GM23338 (cell line): ENCODE measurements around the gene MYO1E. TPM values are rescaled to one million over a fixed set of nuclear protein-coding genes. Genes with fewer than 3 reads are reported as not detected.

Source experiments
- ATAC-seq: fragments of 200-7000 bp; cut with Tn5 transposase; 3 replicates; pipeline ENCODE4 v1.9.1; 2020
- DNase-seq: peaks from one replicate; pipeline ENCODE4 v3.0.0-alpha.2; 2015; ENCODE audit warnings: low spot score
- H2AFZ ChIP-seq: fragments of 200-600 bp; sonication (generic); 2 replicates; pipeline ENCODE4 v1.8.0; 2016; ENCODE audit warnings: antibody characterized with exemption, mild to moderate bottlenecking, moderate library complexity
- H3F3A ChIP-seq: fragments of 200-600 bp; sonication (generic); replicated peaks from 2 replicates; pipeline ENCODE4 v1.8.0; 2017; ENCODE audit warnings: antibody characterized with exemption, mixed run types, low read depth
- H3K27ac ChIP-seq: fragments of 200-600 bp; sonication (generic); 2 replicates; pipeline ENCODE4 v1.6.1; 2016; ENCODE audit warnings: low read depth
- H3K27me3 ChIP-seq: fragments of 200-600 bp; sonication (generic); 2 replicates; pipeline ENCODE4 v1.8.0; 2016; ENCODE audit warnings: mild to moderate bottlenecking, mixed run types, moderate library complexity; ENCODE audit not compliant: insufficient read depth
- H3K36me3 ChIP-seq: fragments of 200-600 bp; sonication (generic); 2 replicates; pipeline ENCODE4 v1.8.0; 2016; ENCODE audit warnings: mild to moderate bottlenecking; ENCODE audit not compliant: insufficient read depth
- H3K4me1 ChIP-seq: fragments of 200-600 bp; sonication (generic); 2 replicates; pipeline ENCODE4 v1.8.0; 2016; ENCODE audit warnings: mild to moderate bottlenecking, moderate library complexity; ENCODE audit not compliant: insufficient read depth
- H3K4me2 ChIP-seq: fragments of 200-600 bp; sonication (generic); 2 replicates; pipeline ENCODE4 v1.7.1; 2017; ENCODE audit warnings: mixed run types
- H3K4me3 ChIP-seq: fragments of 200-600 bp; sonication (generic); 2 replicates; pipeline ENCODE4 v1.6.1; 2016; ENCODE audit warnings: mixed run types
- H3K79me2 ChIP-seq: fragments of 200-600 bp; sonication (generic); replicated peaks from 2 replicates; pipeline ENCODE4 v1.8.0; 2017; ENCODE audit warnings: mild to moderate bottlenecking; ENCODE audit not compliant: insufficient read depth
- H3K9me2 ChIP-seq: fragments of 200-600 bp; sonication (generic); 2 replicates; pipeline ENCODE4 v1.8.0; 2017; ENCODE audit not compliant: insufficient read depth
- H4K20me1 ChIP-seq: fragments of 200-600 bp; sonication (generic); replicated peaks from 2 replicates; pipeline ENCODE4 v1.8.0; 2017; ENCODE audit warnings: mild to moderate bottlenecking; ENCODE audit not compliant: insufficient read depth
- H3K27ac Mint-ChIP-seq: 2 replicates; pipeline ENCODE4 v1.8.0; 2020; ENCODE audit warnings: inconsistent platforms, mild to moderate bottlenecking, moderate library complexity, mixed read lengths
- H3K27me3 Mint-ChIP-seq: 3 replicates; pipeline ENCODE4 v1.8.0; 2022; ENCODE audit warnings: low read depth, mild to moderate bottlenecking, moderate library complexity, mixed read lengths, inconsistent platforms; ENCODE audit not compliant: insufficient read depth, poor library complexity
- H3K36me3 Mint-ChIP-seq: 3 replicates; pipeline ENCODE4 v1.8.0; 2021; ENCODE audit warnings: low read depth, mild to moderate bottlenecking, inconsistent platforms, moderate library complexity, mixed read lengths
- H3K4me1 Mint-ChIP-seq: 3 replicates; pipeline ENCODE4 v1.8.0; 2020; ENCODE audit warnings: mild to moderate bottlenecking, inconsistent platforms, mixed read lengths
- H3K4me3 Mint-ChIP-seq: 3 replicates; pipeline ENCODE4 v1.8.0; 2021; ENCODE audit warnings: moderate library complexity, mild to moderate bottlenecking, inconsistent platforms, mixed read lengths
- H3K9me3 Mint-ChIP-seq: 3 replicates; pipeline ENCODE4 v1.8.0; 2020; ENCODE audit warnings: moderate library complexity, mild to moderate bottlenecking, inconsistent platforms, mixed read lengths
- CREB1 ChIP-seq: fragments of 250-450 bp; sonication (Bioruptor Pico); IDR thresholded peaks from 2 replicates; pipeline ENCODE4 v1.5.0; 2020; ENCODE audit warnings: low read depth, mild to moderate bottlenecking, moderate library complexity
- EZH2 ChIP-seq: fragments of 200-600 bp; sonication (generic); IDR thresholded peaks from one replicate; pipeline ENCODE4 v1.8.0; 2017; ENCODE audit warnings: antibody characterized with exemption, mild to moderate bottlenecking, low read depth; ENCODE audit not compliant: unreplicated experiment
- EZH2phosphoT487 ChIP-seq: fragments of 200-600 bp; sonication (generic); IDR thresholded peaks from one replicate; pipeline ENCODE4 v1.8.1; 2018; ENCODE audit warnings: antibody characterized with exemption; ENCODE audit not compliant: unreplicated experiment
- JUNB ChIP-seq: IDR thresholded peaks from one replicate; pipeline ENCODE4 v1.6.1; 2016; ENCODE audit warnings: antibody characterized with exemption; ENCODE audit not compliant: unreplicated experiment
- NANOG ChIP-seq: IDR thresholded peaks from 2 replicates; pipeline ENCODE4 v1.6.1; 2016; ENCODE audit warnings: antibody characterized with exemption, borderline replicate concordance
- STAT1 ChIP-seq: IDR thresholded peaks from one replicate; pipeline ENCODE4 v1.6.1; 2016; ENCODE audit warnings: antibody characterized with exemption; ENCODE audit not compliant: unreplicated experiment
- ZNF114 ChIP-seq: fragments of 250-450 bp; sonication (Bioruptor Pico); IDR thresholded peaks from 2 replicates; pipeline ENCODE4 v1.5.0; 2020; ENCODE audit warnings: mild to moderate bottlenecking, moderate library complexity
- ZNF331 ChIP-seq: fragments of 250-450 bp; sonication (Bioruptor Pico); IDR thresholded peaks from 2 replicates; pipeline ENCODE4 v1.5.0; 2020; ENCODE audit warnings: low read depth, mild to moderate bottlenecking, moderate library complexity
- ZNF462 ChIP-seq: fragments of 250-450 bp; sonication (Bioruptor Pico); IDR thresholded peaks from 2 replicates; pipeline ENCODE4 v1.5.0; 2020; ENCODE audit warnings: mild to moderate bottlenecking, moderate library complexity
- polyA plus RNA-seq: library from polyadenylated mRNA; unstranded; fragments of >200 nt; fragmentation: Nextera tagmentation; extraction: Ambion mirVana; gene quantifications from 2 replicates; pipeline ENCODE4 v1.2.1, GENCODE V29; 2016
- total RNA-seq: library from RNA; depleted of rRNA; stranded (reverse); fragments of >200 nt; shearing (Covaris generic); gene quantifications from 2 replicates; pipeline ENCODE4 v1.2.3, GENCODE V29; 2014
- TF ChIP-seq, protein P1 (sequence below): IDR thresholded peaks from 2 replicates; pipeline ENCODE4 v1.6.1; 2016; ENCODE audit warnings: antibody characterized with exemption
- TF ChIP-seq, protein P2 (sequence below): IDR thresholded peaks from one replicate; pipeline ENCODE4 v1.6.1; 2018; ENCODE audit warnings: antibody characterized with exemption; ENCODE audit not compliant: unreplicated experiment

Gene MYO1E
- total and polyA plus RNA-seq, 2 experiments from 2014 or later, result 68.3 to 131 TPM

DNA sequence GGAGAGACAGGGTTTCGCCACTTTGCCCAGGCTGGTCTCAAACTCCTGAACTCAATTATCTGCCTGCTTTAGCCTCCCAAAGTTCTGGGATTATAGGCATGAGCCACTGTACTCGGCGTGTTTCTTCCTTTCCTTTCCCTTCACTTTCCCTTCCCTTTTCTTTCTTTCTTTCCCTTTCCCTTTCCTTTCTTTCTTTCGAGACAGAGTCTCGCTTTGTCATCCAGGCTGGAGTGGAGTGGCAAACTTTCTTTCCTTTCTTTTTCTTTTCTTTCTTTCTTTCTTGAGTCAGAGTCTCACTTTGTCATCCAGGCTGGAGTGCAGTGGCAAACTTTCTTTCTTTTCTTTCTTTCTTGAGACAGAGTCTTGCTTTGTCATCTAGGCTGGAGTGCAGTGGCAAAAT, 183.4 kb downstream of the MYO1E start:
- Mint-ChIP-seq H3K4me3 (no peak overlapping the region), H3K27me3 (peaks cover 7% of the 10 kb centered on the region), H3K4me1 (no peaks in the 10 kb centered on the region), H3K36me3 (peaks cover 48% of the 10 kb centered on the region), H3K9me3 (peaks cover 5% of the 10 kb centered on the region; the same call in 1 of the 3 replicates), H3K27ac (no peak overlapping the region)
- TF ChIP-seq ZNF114 (no peak), EZH2 (no peak)
- Histone ChIP-seq H3F3A (no peaks in the 10 kb centered on the region), H3K4me1 (no peaks in the 10 kb centered on the region), H4K20me1 (no peaks in the 10 kb centered on the region), H3K9me2 (no peaks in the 10 kb centered on the region), H3K27me3 (no peaks in the 10 kb centered on the region), H3K27ac (no peak overlapping the region), H3K36me3 (peaks cover 19% of the 10 kb centered on the region), H3K4me2 (no peak overlapping the region), H3K4me3 (no peak overlapping the region), H3K79me2 (no peaks in the 10 kb centered on the region), H2AFZ (no peak overlapping the region)
- DNase-seq (no peak), ATAC-seq (no peak)

DNA sequence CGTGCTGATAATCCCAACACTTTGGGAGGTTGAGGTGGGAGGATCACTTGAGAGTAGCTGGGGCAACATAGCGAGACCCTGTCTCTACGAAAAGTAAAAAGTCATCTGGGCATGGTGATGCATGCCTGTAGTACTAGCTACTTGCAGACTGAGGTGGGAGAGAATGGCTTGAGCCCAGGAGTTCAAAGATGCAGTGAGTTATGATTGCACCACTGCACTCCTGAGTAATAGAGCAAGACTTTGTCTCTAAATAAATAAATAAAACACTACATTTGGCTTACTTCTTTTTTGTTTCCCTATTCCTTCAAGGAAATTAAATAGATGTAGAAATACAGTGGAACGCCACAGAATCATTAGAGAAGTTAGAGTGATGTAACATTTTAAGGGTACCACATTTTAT, 186.2 kb downstream of the MYO1E start:
- H3K4me3 ChIP-seq, result no peak overlapping the region
- Mint-ChIP-seq H3K27ac (no peak overlapping the region), H3K9me3 (peaks cover 17% of the 10 kb centered on the region; the same call in 2 of the 3 replicates), H3K4me3 (no peak overlapping the region), H3K27me3 (peaks cover 7% of the 10 kb centered on the region), H3K36me3 (peaks cover 64% of the 10 kb centered on the region), H3K4me1 (no peaks in the 10 kb centered on the region)
- DNase-seq (no peak), ATAC-seq (no peak)
- no peak overlapping the region for H3K27ac ChIP-seq
- H4K20me1 ChIP-seq, result no peaks in the 10 kb centered on the region
- no peaks in the 10 kb centered on the region for H3F3A ChIP-seq
- no peak overlapping the region for H2AFZ ChIP-seq
- H3K36me3 ChIP-seq, result peaks cover 22% of the 10 kb centered on the region
- no peak overlapping the region for H3K4me2 ChIP-seq
- no peaks in the 10 kb centered on the region for H3K79me2 ChIP-seq
- H3K9me2 ChIP-seq, result no peaks in the 10 kb centered on the region
- H3K4me1 ChIP-seq, result no peaks in the 10 kb centered on the region
- no peaks in the 10 kb centered on the region for H3K27me3 ChIP-seq
- TF ChIP-seq ZNF114 (no peak), ZNF462 (no peak), CREB1 (no peak), ZNF331 (CRISPR knock-in tag) (no peak), STAT1 (no peak), NANOG (no peak), EZH2 (no peak), EZH2phosphoT487 (no peak), JUNB (no peak)
- TF ChIP-seq, protein P1, sequence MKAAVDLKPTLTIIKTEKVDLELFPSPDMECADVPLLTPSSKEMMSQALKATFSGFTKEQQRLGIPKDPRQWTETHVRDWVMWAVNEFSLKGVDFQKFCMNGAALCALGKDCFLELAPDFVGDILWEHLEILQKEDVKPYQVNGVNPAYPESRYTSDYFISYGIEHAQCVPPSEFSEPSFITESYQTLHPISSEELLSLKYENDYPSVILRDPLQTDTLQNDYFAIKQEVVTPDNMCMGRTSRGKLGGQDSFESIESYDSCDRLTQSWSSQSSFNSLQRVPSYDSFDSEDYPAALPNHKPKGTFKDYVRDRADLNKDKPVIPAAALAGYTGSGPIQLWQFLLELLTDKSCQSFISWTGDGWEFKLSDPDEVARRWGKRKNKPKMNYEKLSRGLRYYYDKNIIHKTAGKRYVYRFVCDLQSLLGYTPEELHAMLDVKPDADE, result no peak
- TF ChIP-seq, protein P2, sequence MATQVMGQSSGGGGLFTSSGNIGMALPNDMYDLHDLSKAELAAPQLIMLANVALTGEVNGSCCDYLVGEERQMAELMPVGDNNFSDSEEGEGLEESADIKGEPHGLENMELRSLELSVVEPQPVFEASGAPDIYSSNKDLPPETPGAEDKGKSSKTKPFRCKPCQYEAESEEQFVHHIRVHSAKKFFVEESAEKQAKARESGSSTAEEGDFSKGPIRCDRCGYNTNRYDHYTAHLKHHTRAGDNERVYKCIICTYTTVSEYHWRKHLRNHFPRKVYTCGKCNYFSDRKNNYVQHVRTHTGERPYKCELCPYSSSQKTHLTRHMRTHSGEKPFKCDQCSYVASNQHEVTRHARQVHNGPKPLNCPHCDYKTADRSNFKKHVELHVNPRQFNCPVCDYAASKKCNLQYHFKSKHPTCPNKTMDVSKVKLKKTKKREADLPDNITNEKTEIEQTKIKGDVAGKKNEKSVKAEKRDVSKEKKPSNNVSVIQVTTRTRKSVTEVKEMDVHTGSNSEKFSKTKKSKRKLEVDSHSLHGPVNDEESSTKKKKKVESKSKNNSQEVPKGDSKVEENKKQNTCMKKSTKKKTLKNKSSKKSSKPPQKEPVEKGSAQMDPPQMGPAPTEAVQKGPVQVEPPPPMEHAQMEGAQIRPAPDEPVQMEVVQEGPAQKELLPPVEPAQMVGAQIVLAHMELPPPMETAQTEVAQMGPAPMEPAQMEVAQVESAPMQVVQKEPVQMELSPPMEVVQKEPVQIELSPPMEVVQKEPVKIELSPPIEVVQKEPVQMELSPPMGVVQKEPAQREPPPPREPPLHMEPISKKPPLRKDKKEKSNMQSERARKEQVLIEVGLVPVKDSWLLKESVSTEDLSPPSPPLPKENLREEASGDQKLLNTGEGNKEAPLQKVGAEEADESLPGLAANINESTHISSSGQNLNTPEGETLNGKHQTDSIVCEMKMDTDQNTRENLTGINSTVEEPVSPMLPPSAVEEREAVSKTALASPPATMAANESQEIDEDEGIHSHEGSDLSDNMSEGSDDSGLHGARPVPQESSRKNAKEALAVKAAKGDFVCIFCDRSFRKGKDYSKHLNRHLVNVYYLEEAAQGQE, result no peak
